ENCODE results near the gene MICU2.

MICU2 gene

DNA sequence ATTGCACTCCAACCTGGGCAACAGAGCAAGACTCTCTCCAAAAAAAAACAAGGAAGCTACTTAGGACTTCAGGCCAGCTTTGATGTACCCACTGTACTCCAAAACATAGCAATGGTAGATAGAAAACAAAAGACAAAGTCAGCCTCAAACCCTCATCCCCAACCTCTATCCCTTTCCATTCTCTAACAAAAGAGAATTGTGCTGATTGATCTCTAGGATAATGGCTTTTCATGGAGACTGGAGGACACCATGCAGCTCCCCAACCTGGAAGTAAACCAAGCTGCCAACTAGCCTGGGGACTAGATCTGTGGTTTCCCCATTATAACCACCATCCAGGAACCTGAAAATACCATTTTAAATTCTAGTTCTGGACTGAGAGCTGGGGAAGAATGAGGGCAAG lies 140.5 kb downstream of the MICU2 start:
- no peak overlapping the region for H3K4me3 Mint-ChIP-seq
- H3K4me1 Mint-ChIP-seq (ENCODE audit: low read depth), result no peaks in the 10 kb centered on the region
- no peak overlapping the region for H3K27ac Mint-ChIP-seq
- H3K36me3 Mint-ChIP-seq (ENCODE audit: low read depth), result no peaks in the 10 kb centered on the region
- H3K27me3 Mint-ChIP-seq (ENCODE audit: low read depth), result peaks cover 11% of the 10 kb centered on the region
- H3K9me3 Mint-ChIP-seq, result no peaks in the 10 kb centered on the region

DNA sequence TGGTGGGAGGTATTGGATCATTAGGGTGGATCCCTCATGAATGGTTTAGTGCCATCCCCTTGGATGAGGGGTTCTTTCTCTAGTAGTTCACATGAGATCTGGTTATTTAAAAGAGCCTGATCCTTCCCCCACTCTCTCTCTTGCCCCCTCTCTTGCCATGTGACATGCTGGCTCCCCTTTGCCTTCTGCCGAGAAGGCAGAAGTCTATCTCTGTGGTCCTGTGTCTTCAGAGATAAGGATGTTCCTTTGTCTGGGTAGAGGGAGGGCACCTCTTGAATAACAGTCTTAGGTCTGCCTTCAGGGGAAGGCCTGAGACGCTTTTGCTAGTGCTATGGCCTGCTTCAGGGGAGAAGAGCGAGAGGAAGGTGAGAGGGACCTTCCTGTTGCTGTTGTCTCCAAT lies 142.8 kb downstream of the MICU2 start:
- Mint-ChIP-seq H3K36me3 (ENCODE audit: low read depth) (peaks cover 5% of the 10 kb centered on the region), H3K27ac (no peak overlapping the region), H3K9me3 (no peaks in the 10 kb centered on the region), H3K4me1 (ENCODE audit: low read depth) (peaks cover 15% of the 10 kb centered on the region), H3K4me3 (no peak overlapping the region), H3K27me3 (ENCODE audit: low read depth) (peaks cover 3% of the 10 kb centered on the region)

DNA sequence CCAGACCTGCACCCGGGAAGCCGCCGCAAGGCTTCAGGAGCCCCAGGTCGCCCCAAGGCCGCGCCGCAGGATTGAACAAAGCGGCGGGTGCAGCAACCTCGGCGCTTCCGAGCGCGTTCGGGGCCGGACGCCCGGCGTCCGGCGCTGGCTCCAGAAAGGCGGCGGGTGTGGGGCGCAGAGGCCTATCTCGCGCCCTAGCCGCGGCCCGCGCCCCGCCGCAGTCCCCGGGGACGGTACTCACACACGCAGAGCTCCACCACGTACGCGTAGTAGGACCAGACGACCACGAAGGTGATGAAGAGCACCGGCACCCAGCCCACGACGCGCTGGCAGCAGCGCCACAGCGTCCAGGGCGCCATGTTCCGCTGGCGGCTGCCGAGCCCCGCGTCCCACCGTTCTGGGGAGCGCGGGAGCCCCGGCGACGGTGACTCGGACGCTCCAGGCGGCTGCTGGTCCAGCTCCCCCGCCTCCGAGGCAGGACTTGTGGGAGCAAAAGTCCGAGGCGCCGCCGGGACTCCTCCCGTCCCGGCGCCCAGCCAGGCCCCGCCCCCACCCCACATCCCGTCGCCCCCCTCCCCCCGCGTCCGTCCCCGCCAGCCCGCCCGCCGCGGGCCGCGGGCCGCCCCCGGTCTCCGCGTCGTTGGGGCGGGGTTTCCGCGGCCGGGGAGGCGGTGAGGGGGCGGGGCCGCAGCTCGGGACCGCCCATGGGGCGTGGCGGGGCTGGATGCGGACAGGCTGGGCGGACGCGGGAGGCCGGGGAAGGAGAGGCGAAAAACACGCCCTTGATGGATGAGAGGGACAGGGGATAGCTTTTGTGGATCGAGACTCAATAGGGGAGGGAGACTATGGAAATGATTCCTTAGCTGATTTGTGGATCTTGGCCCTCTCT lies 144.9 kb downstream of the MICU2 start, which contains the start of gene ZDHHC20:
Gene ZDHHC20 (minus strand): TSS at position 491 of the 889 bp plus-strand sequence. CDS start 132 bp downstream, at position 359.
- H3K36me3 Mint-ChIP-seq (ENCODE audit: low read depth), result peaks cover 17% of the 10 kb centered on the region
- H3K27ac Mint-ChIP-seq, result peak within 1 kb of the TSS; percentile 90
- H3K27me3 Mint-ChIP-seq (ENCODE audit: low read depth), result no peaks in the 10 kb centered on the region
- peaks cover 23% of the 10 kb centered on the region for H3K4me1 Mint-ChIP-seq (ENCODE audit: low read depth)
- peaks cover 4% of the 10 kb centered on the region for H3K9me3 Mint-ChIP-seq
- peak within 1 kb of the TSS; percentile 90 for H3K4me3 Mint-ChIP-seq

DNA sequence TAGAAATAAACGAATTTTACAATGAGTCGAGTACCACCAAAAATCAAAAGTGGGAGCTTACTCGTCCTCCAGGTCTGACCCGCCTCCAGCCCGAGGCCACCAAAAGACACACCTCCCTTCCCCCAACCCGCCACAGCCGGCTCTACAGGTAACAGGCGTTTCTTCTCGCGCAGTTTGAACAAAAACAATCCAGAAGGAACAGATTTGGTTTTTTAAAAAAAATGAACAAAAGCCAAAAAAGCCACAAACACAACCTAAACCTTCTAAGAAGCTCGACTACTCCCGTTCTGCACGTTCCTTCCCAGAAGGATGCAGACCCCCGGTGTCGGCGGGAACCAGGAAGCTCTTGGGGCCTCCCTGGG lies 145.5 kb downstream of the MICU2 start:
- peaks cover 4% of the 10 kb centered on the region for H3K9me3 Mint-ChIP-seq
- H3K4me1 Mint-ChIP-seq (ENCODE audit: low read depth), result peaks cover 24% of the 10 kb centered on the region
- H3K27me3 Mint-ChIP-seq (ENCODE audit: low read depth), result no peaks in the 10 kb centered on the region
- peak overlapping the region; percentile 90 for H3K4me3 Mint-ChIP-seq
- H3K27ac Mint-ChIP-seq, result peak overlapping the region; percentile 71
- peaks cover 17% of the 10 kb centered on the region for H3K36me3 Mint-ChIP-seq (ENCODE audit: low read depth)

DNA sequence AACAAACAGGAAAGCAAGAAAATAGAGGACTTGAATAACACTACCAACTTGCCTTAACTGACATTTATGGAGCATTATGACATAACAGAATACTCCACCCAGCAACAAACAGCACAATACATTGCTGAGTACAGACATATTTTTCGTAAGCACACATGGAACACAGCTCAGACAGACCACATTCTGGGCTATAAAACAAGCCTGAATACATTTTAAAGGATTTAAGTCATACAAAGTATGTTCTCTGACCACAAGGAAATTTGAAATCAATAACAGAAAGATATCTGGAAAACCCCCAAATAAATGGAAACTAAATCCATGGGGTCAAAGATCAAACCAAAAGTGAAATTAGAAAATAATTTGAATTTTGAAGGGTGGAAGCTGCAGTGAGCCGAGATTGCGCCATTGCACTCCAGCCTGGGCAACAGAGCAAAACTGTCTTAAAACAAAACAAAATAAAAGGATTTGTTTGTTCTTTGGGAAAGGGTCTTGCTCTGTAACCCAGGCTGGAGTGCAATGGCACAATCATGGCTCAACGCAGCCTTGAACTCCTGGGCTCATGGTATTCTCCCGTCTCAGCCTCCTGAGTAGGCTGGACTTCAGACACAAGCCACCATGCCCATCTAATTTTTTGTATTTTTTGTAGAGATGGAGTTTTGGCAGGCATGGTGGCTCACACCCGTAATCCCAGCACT lies 150.4 kb downstream of the MICU2 start:
- peaks cover 8% of the 10 kb centered on the region for H3K9me3 Mint-ChIP-seq
- peaks cover 23% of the 10 kb centered on the region for H3K36me3 Mint-ChIP-seq (ENCODE audit: low read depth)
- no peak overlapping the region for H3K27ac Mint-ChIP-seq
- H3K4me3 Mint-ChIP-seq, result no peak overlapping the region
- peaks cover 32% of the 10 kb centered on the region for H3K4me1 Mint-ChIP-seq (ENCODE audit: low read depth)
- no peaks in the 10 kb centered on the region for H3K27me3 Mint-ChIP-seq (ENCODE audit: low read depth)

DNA sequence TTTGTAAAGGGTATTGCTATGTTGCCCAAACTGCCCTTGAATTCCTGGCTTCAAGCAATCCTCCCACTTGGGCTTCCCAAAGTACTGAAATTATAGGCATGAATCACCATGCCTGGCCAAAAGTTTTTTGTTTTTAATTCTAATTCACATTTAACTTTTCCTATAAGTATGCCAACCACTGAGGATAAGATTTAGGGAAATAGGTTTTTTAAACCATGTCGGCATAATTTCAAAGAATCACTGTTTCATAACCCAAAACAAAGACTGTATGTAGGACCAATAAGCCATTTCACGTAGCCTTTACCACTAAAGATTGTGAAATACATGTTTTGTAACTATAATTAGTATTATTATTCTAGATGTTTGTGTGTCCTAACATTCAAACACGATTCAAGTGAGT lies 153.0 kb downstream of the MICU2 start:
- Mint-ChIP-seq H3K9me3 (peaks cover 8% of the 10 kb centered on the region), H3K27me3 (ENCODE audit: low read depth) (no peaks in the 10 kb centered on the region), H3K27ac (no peak overlapping the region), H3K4me1 (ENCODE audit: low read depth) (peaks cover 19% of the 10 kb centered on the region), H3K4me3 (no peak overlapping the region), H3K36me3 (ENCODE audit: low read depth) (peaks cover 20% of the 10 kb centered on the region)

DNA sequence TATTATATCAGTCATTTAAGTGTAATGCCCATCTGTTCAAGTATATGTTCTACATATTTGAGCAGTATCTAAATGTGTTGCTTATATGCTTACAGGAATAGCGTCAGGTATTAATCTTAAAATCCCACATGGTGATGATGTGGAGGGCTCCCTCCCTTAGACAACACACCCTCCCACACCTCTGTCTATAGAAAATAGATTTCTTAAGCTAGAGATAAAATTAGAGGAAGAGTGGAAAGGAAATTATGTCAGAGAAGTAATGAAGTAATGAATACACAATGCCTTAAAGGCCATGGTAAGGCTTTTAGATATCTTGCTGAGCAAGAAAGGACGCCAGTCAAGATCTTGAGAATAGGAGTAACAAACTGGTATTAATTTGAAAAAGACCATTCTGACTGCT lies 157.3 kb downstream of the MICU2 start:
- Mint-ChIP-seq H3K4me1 (ENCODE audit: low read depth) (peaks cover 17% of the 10 kb centered on the region), H3K36me3 (ENCODE audit: low read depth) (peaks cover 15% of the 10 kb centered on the region), H3K4me3 (no peak overlapping the region), H3K27ac (no peak overlapping the region), H3K27me3 (ENCODE audit: low read depth) (no peaks in the 10 kb centered on the region), H3K9me3 (peaks cover 7% of the 10 kb centered on the region)

DNA sequence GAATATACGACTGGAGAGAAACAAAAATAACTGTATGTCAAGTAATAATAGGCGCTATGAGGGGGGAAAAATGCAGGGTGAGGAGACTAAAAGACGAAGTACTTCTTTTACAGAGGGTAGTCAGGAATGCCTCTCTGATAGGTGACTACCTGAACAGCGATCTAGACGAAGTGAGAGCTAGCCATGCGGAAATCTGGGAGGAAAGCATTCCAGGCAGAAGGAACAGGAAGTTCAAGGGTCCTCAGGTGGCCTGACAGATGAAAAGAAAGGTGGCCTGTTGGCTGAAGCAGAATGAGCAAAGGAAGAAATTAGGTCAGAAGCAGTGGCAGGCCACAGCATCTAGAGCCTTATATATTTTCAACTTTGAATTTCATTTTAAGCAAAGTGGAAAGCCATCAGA lies 158.2 kb downstream of the MICU2 start:
- Mint-ChIP-seq H3K27me3 (ENCODE audit: low read depth) (no peaks in the 10 kb centered on the region), H3K27ac (no peak overlapping the region), H3K4me1 (ENCODE audit: low read depth) (peaks cover 20% of the 10 kb centered on the region)

DNA sequence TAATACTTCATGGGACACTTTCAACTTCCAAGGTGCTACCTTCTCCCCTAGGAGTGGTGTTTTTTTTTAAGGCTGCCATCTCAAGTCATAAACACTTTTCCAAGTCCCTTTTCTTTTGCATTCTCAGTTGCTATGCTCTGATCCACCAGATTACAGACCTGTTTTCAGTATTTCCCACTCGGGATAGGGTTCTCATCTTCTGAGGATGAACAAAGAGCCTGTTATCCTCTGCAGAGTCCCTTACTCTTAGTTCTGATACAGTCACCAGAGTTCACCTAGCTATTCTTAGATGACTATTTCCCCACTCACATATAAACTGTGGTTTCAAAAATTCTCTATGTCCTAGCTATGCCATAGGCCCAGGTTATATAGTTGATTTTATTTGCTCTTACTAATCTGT lies 160.8 kb downstream of the MICU2 start:
- Mint-ChIP-seq H3K36me3 (ENCODE audit: low read depth) (peaks cover 18% of the 10 kb centered on the region), H3K27ac (no peak overlapping the region), H3K27me3 (ENCODE audit: low read depth) (no peaks in the 10 kb centered on the region), H3K4me3 (no peak overlapping the region), H3K9me3 (peaks cover 12% of the 10 kb centered on the region), H3K4me1 (ENCODE audit: low read depth) (peaks cover 25% of the 10 kb centered on the region)

More for the DNA sequence above, 158.2 kb downstream of the MICU2 start:
- H3K36me3 Mint-ChIP-seq (ENCODE audit: low read depth), result peaks cover 15% of the 10 kb centered on the region
- no peak overlapping the region for H3K4me3 Mint-ChIP-seq
- H3K9me3 Mint-ChIP-seq, result peaks cover 8% of the 10 kb centered on the region
